Anterior cingulate cortex (tissue), 58 donors: Measurements from ENCODE around the gene PRKAG2.

Experiments
- DNase-seq, 58 donors: peaks; one replicate each; lab custom pipeline; 2025; lab: John Stamatoyannopoulos, UW

The PRKAG2 gene

GRCh38 chr7:151694441-151694827, 182.5 kb downstream of the PRKAG2 start:
- DNase-seq: no peak

DNA sequence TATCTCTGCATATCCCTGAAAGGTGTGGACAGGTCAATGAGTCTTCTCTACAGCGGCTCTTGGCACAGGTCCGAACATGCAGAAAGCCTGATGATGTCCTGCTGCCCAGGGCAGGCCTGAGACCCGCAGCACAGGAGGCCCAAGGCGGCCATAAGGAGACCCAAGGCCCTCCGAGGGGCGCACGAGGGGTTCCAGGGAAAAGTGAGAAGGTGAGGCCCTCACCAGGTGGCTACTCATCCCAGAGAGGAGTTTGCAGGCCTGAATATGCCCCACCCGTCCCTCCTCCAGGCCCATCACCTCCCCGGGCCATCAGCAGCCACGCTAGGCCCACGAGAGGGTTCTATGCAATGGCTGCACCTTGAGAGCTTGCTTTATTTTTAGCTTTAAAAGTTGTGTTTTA, 183.8 kb downstream of the PRKAG2 start:
- no peak for DNase-seq

- no peak for DNase-seq
Observed at GRCh38 chr7:151692721-151693120, 184.2 kb downstream of the PRKAG2 start.

DNA sequence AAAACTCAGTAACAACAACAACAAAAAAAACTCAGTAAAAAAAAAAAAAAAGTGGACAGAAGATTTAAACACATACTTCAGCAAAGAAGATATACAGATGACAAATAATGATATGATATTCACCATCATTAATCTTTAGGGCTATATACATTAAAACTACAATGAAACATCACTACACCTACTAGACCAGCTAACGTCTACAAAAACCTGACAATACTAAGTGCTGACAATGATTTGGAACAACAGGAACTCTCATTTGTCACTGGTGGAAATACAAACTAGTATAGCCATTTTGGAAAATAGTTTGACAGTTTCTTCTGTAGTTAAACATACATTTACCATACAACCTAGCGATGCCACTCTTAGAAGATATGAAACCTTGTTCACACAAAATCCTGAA, 185.5 kb downstream of the PRKAG2 start:
- no peak for DNase-seq

DNA sequence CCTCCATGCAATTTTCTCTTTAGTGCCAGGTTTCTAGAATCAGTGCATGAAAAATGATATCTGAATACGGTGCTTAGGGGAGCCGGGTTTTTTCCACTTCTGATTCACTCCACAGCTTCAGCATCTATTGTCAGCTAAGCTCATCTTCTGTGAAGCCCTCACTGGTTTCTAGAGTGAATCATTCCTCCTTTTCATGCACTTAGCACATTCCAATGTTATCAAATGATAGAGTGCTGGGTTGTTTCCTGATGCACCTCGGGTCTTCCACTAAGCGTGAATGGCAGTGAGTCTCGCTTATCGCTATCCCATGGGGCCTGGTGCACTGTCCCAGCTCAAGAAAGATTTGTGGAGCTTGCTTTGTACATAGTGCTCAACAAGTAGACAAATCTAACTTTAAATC, 186.3 kb downstream of the PRKAG2 start:
- no peak for DNase-seq

DNA sequence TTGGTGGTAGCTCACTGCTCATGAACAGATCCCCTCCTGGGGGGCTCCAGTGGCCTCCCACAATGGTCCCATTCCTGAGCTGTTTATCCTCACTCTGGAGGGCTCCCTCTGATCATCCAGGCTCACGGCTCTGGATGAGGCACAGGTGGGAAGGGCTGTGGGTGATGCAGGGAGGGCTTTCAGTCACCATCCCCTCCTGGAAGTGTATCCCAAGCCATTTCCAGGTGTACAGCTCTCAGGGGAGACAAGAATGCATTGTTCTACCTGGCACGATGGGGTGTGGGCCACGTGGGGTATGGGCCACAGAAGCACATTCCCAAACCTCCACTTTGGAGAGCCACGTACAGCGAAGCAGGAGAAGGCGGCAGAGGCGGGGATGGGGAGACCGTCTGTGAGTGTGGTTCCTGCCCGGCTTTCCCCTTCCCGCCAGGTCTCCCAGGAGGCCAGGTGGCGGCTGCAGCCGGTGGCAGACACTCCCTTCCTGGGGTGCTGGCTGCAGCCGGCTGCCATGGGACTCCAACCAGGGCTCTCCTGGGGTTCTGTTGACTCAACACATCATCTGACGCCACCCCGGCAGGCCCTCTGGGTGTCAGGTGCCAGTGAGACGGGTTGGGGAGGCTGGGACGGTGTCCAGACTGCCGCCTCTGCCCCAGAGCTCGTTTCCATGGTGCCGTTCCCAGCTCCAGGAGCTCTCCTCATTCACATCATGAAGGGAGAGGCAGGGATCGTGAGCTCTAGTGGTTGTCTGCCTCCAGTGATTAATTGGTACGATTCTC, 187.5 kb downstream of the PRKAG2 start:
- DNase-seq: peak in 46 of 58 donors; percentile 15 to 86 (median 52)

GRCh38 chr7:151688236-151688780, 188.6 kb downstream of the PRKAG2 start:
- no peak for DNase-seq

DNA sequence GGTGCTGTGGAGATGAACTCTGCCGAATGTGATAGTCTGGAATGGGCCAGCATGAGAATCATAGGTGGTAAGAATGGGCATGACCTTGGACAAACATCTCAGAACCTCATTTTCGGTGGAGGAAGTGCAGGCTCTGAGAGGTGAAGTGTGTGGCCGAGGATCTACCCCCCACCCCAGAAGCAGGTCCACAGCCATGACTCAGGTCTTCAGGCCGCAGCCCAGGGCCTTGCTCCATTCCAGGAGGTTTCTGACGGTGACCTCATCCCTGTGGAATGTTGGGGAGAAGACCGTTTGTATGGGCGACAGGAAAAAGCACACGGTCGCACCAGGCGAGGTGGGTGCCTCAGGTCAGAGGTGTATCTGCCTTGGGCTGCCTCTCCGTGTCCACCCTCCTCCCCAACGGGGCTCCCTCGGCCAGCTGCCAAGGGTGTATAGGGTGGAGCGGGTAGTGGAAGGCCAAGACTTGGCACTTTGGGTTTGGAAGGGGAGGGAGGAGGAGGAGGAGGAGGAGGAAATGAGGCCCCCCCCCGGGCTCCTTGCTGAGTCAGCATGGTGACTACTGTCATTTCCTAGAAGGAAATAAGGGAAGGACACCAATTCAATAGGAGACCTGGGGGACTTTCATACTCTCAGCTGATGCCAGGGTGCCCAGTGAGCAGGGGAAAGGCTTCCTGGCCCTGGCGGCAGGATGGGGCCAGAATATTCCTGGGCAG, 189.2 kb downstream of the PRKAG2 start:
- DNase-seq: no peak

DNA sequence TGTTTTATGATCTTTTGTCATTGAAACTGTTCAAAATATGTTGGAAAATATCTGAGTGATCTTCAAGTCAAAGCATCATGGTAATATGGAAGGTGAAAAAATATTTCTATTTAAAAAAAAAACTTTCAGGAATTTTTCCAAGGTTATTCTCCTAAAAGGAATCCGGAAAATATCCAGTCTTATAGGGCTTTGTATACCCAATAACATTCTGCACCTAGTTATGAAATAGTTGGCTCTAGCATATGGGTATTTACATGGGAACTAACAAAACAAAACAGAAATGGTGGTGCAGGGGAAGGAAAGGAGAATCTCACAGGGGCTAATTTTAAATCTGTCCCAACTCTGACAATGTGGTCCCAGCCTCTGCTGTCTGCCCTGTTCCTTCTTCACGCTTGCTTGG, 190.1 kb downstream of the PRKAG2 start:
- no peak for DNase-seq

GRCh38 chr7:151686016-151686766, 190.7 kb downstream of the PRKAG2 start:
- DNase-seq: no peak

DNA sequence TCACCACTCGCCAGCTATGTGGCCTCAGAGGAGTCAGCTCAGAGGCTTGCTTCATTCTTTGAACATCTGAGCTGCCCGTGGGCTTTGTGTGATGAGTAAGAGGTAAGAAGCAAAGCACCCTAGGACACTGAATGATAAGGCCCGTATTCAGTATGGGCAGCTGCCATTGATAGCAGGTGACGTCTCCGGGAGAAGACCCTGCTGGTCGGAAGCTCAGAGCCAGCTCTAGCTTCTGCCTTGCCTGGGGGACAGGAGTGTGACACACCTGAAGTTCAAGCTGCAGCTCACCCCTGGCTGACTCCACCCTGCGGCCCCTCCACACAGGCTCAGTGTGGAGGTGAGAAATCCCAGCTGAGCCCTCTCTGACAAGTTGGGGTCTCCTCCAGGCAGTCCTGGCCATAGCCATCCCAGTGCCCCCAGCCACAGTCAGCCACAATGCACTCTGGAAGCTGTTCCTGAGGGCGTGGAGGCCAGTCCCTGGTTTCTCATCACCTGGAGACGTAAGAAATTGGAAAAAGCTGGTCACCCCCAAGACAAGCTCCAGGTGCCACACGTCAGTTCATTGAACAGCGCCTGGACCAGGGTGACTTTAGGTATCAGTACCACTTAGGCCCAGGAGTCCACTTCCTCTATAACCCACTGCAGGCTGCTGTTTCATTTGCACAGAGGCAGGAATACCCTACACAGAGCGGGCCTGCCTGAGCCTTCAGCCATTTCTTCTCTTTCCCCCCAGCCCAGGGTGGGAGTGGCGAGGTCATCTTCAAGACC, 192.3 kb downstream of the PRKAG2 start:
- no peak for DNase-seq

DNA sequence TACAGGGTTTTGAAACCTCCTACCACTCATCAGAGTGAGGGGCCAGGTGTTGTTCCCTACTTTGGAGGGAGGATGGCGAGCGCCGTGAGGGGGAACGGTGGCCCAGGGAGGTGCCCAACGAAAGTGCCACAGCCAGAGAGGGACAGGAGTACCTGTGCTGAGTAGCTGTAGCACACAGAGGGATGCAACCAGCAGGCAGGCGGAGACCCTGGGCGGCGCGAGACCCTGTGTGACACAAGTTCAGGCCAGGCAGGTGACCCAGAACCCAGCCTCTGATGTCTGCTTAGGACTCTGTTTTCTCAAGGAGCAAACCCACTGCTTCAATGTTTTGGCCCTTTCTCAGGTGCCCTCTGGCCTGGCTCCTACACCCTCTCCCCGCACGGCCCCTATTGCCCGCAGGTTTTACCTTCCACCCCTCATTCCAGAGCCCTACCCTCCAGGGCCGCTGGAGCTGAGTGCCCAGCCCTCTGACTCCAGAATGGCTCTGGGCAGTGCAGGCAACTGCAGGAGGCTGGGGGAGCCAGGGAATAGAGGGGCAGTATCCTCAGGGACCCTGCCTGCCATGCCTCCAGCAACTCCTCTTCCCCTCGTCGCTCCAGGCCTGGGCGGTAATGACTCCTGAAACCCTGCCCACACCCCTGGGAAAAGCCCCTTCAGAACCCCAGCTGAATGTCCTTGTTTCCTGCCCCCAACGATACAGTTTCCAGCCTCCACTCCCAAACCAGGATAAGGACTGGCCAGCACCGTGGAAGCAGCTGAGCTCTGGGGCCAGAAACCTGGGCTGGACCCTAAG, 193.1 kb downstream of the PRKAG2 start:
- DNase-seq: no peak

GRCh38 chr7:151682831-151683614, 193.9 kb downstream of the PRKAG2 start:
- peak in 42 of 58 donors; percentile 19 to 82 (median 54) for DNase-seq

DNA sequence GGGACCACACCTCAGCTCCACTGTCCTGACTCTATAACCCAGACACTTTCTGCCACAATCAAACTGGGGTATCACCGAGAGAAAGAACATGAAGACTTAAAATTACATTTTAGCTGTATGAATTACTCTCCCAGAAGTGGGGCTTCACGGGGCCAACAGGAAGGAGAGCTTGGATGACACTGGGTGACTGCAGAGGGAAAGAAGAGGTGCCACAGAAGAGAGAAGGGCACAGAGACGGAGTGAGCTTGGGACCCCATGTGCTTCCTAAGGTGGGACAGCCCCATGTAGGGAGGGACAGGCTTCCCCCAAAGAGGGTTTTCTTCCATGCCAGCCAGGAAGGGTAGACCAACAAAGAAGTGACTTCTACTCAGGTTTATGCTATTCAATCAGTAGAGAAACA, 195.2 kb downstream of the PRKAG2 start:
- no peak for DNase-seq

GRCh38 chr7:151680810-151681209, 196.1 kb downstream of the PRKAG2 start:
- DNase-seq: peak in 2 of 58 donors; percentile 15 to 31

DNA sequence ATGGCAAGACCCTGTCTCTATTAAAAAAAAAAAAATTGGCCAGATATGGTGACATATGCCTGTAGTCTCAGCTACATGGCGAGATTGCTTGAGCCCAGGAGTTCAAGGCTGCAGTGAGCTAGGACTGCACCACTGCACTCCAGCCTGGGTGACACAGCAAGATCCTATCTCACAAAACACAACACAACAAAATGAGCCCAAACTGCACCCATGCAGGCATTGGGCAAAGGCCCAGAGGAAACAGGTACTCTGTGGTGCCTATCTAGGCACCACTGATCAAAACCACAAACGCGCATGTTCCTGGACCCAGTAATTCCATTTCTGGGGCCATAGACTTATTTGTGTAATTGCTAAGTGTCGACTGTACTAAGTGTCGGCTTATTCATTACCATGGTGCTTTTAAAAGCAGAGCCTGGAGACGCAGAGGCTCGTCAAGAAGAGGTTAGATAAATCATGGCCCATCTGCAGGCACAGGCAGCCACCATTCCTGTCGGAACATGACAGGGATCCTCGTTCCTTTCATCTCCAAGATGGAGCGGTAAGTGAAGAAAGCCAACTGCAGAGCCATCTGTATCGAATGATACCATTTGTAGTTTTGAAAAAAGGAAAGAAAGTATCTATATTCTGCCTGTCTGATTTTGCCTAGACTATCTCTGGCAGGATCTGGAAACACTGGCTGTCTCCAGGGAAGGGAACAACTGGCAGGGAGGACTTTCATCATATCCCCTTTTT, 196.9 kb downstream of the PRKAG2 start:
- DNase-seq: no peak

- no peak for DNase-seq
Observed at GRCh38 chr7:151679071-151679708, 197.7 kb downstream of the PRKAG2 start.
